ENCODE results near the gene C4orf17.
A peak's percentile ranks its signal among the peaks of the same experiment; 100 is the strongest.

The C4orf17 gene

GRCh38 chr4:99536848-99537247, 26.0 kb downstream of the C4orf17 start:
- DNase-seq (ENCODE audit: low spot score), result no peak

GRCh38 chr4:99537674-99538073, 26.9 kb downstream of the C4orf17 start:
- DNase-seq (ENCODE audit: low spot score), result no peak

GRCh38 chr4:99540277-99540939, 29.6 kb downstream of the C4orf17 start:
- DNase-seq (ENCODE audit: low spot score), result no peak

GRCh38 chr4:99552872-99553271, 42.1 kb downstream of the C4orf17 start:
- DNase-seq (ENCODE audit: low spot score), result no peak

GRCh38 chr4:99563310-99564186, 52.7 kb downstream of the C4orf17 start, which contains the start of gene TRMT10A:
TSS of gene TRMT10A (minus strand) at chr4:99564039. CDS start at chr4:99559338, 4,701 bp downstream.
- peak; percentile 97 for DNase-seq (ENCODE audit: low spot score)

- no peak for DNase-seq (ENCODE audit: low spot score)
These were observed 54.1 kb downstream of the C4orf17 start for GRCh38 chr4:99564921-99565320.

GRCh38 chr4:99571883-99572282, 61.1 kb downstream of the C4orf17 start:
- no peak for DNase-seq (ENCODE audit: low spot score)

GRCh38 chr4:99572527-99573240, 61.9 kb downstream of the C4orf17 start:
- no peak for DNase-seq (ENCODE audit: low spot score)

GRCh38 chr4:99573735-99574368, 63.0 kb downstream of the C4orf17 start:
- DNase-seq (ENCODE audit: low spot score), result no peak

- DNase-seq (ENCODE audit: low spot score), result no peak
These were observed 63.9 kb downstream of the C4orf17 start, which contains the start of gene MTTP for GRCh38 chr4:99574530-99575324. TSS of gene MTTP (plus strand) at chr4:99574824. CDS start at chr4:99574910, 86 bp downstream.

- no peak for DNase-seq (ENCODE audit: low spot score)
These were observed 67.9 kb downstream of the C4orf17 start for GRCh38 chr4:99578714-99579113.

GRCh38 chr4:99585516-99585915, 74.7 kb downstream of the C4orf17 start:
- no peak for DNase-seq (ENCODE audit: low spot score)

GRCh38 chr4:99586322-99586721, 75.5 kb downstream of the C4orf17 start:
- peak; percentile 12 for DNase-seq (ENCODE audit: low spot score)

- no peak for DNase-seq (ENCODE audit: low spot score)
These were observed 76.0 kb downstream of the C4orf17 start for GRCh38 chr4:99586797-99587196.

- no peak for DNase-seq (ENCODE audit: low spot score)
These were observed 76.5 kb downstream of the C4orf17 start for GRCh38 chr4:99587309-99587708.

GRCh38 chr4:99587803-99588202, 77.0 kb downstream of the C4orf17 start:
- no peak for DNase-seq (ENCODE audit: low spot score)

- DNase-seq (ENCODE audit: low spot score), result no peak
These were observed 80.9 kb downstream of the C4orf17 start for GRCh38 chr4:99591757-99592156.
